A673 (cell line): ENCODE results near the gene ANKRD28. TPM values are rescaled to one million over a fixed set of nuclear protein-coding genes. Genes with fewer than 3 reads are reported as not detected.

Experiments used
- BruUV-seq: library from RNA; stranded (reverse); fragments of 400-500 nt; replicated peaks from 2 replicates; lab custom pipeline; 2021; lab: Mats Ljungman, UMichigan
- CTCF ChIA-PET: fragments of 300-600 bp; sonication (Branson Sonifier 250); formaldehyde crosslinking; loops from one replicate; lab custom pipeline; 2022; ENCODE audit warnings: antibody characterized with exemption; lab: Charles Lee
- POLR2A ChIA-PET: fragments of 300-600 bp; sonication (Branson Sonifier 250); formaldehyde crosslinking; loops from one replicate; lab custom pipeline; 2022; ENCODE audit warnings: antibody characterized with exemption; ENCODE audit not compliant: low non-redundant PET; lab: Charles Lee
- DNase-seq: peaks from one replicate; pipeline ENCODE4 v3.0.0-alpha.2; 2015; ENCODE audit warnings: low spot score
- H3K27ac ChIP-seq: fragments of 200-600 bp; sonication (generic); 2 replicates; pipeline ENCODE4 v1.5.1; 2016; ENCODE audit warnings: mixed run types, low read depth, mild to moderate bottlenecking, mixed read lengths, antibody characterized with exemption, low read length; ENCODE audit not compliant: poor library complexity, severe bottlenecking
- H3K27me3 ChIP-seq: fragments of 200-600 bp; sonication (generic); replicated peaks from 2 replicates; pipeline ENCODE4 v1.6.1; 2017; ENCODE audit warnings: mixed run types, low read depth, mild to moderate bottlenecking, mixed read lengths, antibody characterized with exemption, low read length; ENCODE audit not compliant: insufficient read depth, poor library complexity
- H3K36me3 ChIP-seq: fragments of 200-600 bp; sonication (generic); 2 replicates; pipeline ENCODE4 v1.6.1; 2016; ENCODE audit warnings: mixed run types, mild to moderate bottlenecking, mixed read lengths, antibody characterized with exemption, low read length; ENCODE audit not compliant: insufficient read depth, poor library complexity, severe bottlenecking
- H3K4me1 ChIP-seq: fragments of 200-600 bp; sonication (generic); 2 replicates; pipeline ENCODE4 v1.6.1; 2017; ENCODE audit warnings: mixed run types, mild to moderate bottlenecking, mixed read lengths, antibody characterized with exemption, low read length; ENCODE audit not compliant: insufficient read depth, poor library complexity, severe bottlenecking
- H3K4me3 ChIP-seq: fragments of 200-600 bp; sonication (generic); 2 replicates; pipeline ENCODE4 v1.5.1; 2016; ENCODE audit warnings: low read depth, mixed run types, mild to moderate bottlenecking, mixed read lengths, low read length; ENCODE audit not compliant: poor library complexity, severe bottlenecking
- H3K9me3 ChIP-seq: fragments of 200-600 bp; sonication (generic); 2 replicates; pipeline ENCODE4 v1.6.1; 2016; ENCODE audit warnings: mixed run types, low read depth, mild to moderate bottlenecking, mixed read lengths, antibody characterized with exemption, low read length; ENCODE audit not compliant: poor library complexity, severe bottlenecking
- CTCF ChIP-seq: fragments of 300-800, 200-600 bp; sonication (generic); conservative IDR thresholded peaks from 2 replicates; pipeline ENCODE4 v1.5.1; 2017; ENCODE audit warnings: low read depth, mild to moderate bottlenecking, antibody characterized with exemption, low read length, moderate library complexity, mixed read lengths
- EZH2 ChIP-seq: fragments of 200-600 bp; sonication (generic); IDR thresholded peaks from 2 replicates; pipeline ENCODE4 v1.6.1; 2017; ENCODE audit warnings: borderline replicate concordance, low read depth, mild to moderate bottlenecking, mixed read lengths, antibody characterized with exemption, low read length; ENCODE audit not compliant: poor library complexity, severe bottlenecking
- intact Hi-C: fragments of 100-400 bp; cut with micrococcal nuclease; formaldehyde crosslinking; loops from one replicate; pipeline ENCODE4 v1.10.0; 2022; ENCODE audit not compliant: unreplicated experiment
- total RNA-seq: library from RNA; stranded (reverse); gene quantifications from 2 replicates; pipeline ENCODE4 v1.2.3, GENCODE V29; 2021

Gene ANKRD28
- total RNA-seq, 1 experiment from 2014 or later, result 29.9 TPM

- ChIA-PET POLR2A (interaction anchor here (0.5 kb wide), 1 partner anchor 16 kb away, joined by 3 read pairs; no protein-coding TSS in a partner anchor), CTCF (no interaction called here)
- Histone ChIP-seq H3K27me3 (no peaks in the 10 kb centered on the region), H3K27ac (no peak overlapping the region), H3K4me1 (no peaks in the 10 kb centered on the region), H3K36me3 (peaks cover 3% of the 10 kb centered on the region), H3K4me3 (no peak overlapping the region), H3K9me3 (no peaks in the 10 kb centered on the region)
- DNase-seq, result no peak
- no TSS peak for BruUV-seq
- TF ChIP-seq CTCF, result no peak
- TF ChIP-seq EZH2, result no peak
- intact Hi-C loops, result no loop called here
These were observed 66.8 kb downstream of the ANKRD28 start for GRCh38 chr3:15731024-15731423.

- ChIA-PET POLR2A (no interaction called here), CTCF (no interaction called here)
- no peaks in the 10 kb centered on the region for H3K9me3 ChIP-seq
- no peaks in the 10 kb centered on the region for H3K36me3 ChIP-seq
- BruUV-seq, result no TSS peak
- no peaks in the 10 kb centered on the region for H3K4me1 ChIP-seq
- H3K27me3 ChIP-seq, result no peaks in the 10 kb centered on the region
- H3K27ac ChIP-seq, result no peak overlapping the region
- DNase-seq, result no peak
- TF ChIP-seq EZH2 (no peak), CTCF (no peak)
- intact Hi-C loops, result no loop called here
- no peak overlapping the region for H3K4me3 ChIP-seq
These were observed 69.0 kb downstream of the ANKRD28 start for GRCh38 chr3:15728766-15729165.

GRCh38 chr3:15726881-15727280 lies 70.9 kb downstream of the ANKRD28 start:
- DNase-seq, result no peak
- intact Hi-C loops, result no loop called here
- BruUV-seq, result no TSS peak
- Histone ChIP-seq H3K36me3 (no peaks in the 10 kb centered on the region), H3K4me3 (no peak overlapping the region), H3K4me1 (no peaks in the 10 kb centered on the region), H3K27ac (no peak overlapping the region), H3K27me3 (no peaks in the 10 kb centered on the region), H3K9me3 (no peaks in the 10 kb centered on the region)
- ChIA-PET CTCF (no interaction called here), POLR2A (no interaction called here)
- TF ChIP-seq EZH2 (no peak), CTCF (no peak)
